TTC549 (cell line): ENCODE results near the gene GALNTL6.
"Not testable (repeated sequence)": the region's sequence is repeated elsewhere in the genome, so short reads cannot be mapped to it uniquely, and the experiment has no call there.

Source experiments
- FAIRE-seq: peaks from 2 replicates; lab custom pipeline; 2012; peaks lifted over from hg19 to GRCh38; lab: Jason Lieb, UNC

The GALNTL6 gene

GRCh38 chr4:172675232-172675631, 862.0 kb downstream of the GALNTL6 start:
- FAIRE-seq = no peak

- no peak for FAIRE-seq
Measured at GRCh38 chr4:172680691-172681090, 867.5 kb downstream of the GALNTL6 start.

GRCh38 chr4:172683021-172683420, 869.8 kb downstream of the GALNTL6 start:
- FAIRE-seq = no peak

GRCh38 chr4:172686021-172686420, 872.8 kb downstream of the GALNTL6 start:
- no peak for FAIRE-seq

- no peak for FAIRE-seq
Measured at GRCh38 chr4:172688534-172688933, 875.3 kb downstream of the GALNTL6 start.

GRCh38 chr4:172691552-172691951, 878.3 kb downstream of the GALNTL6 start:
- no peak for FAIRE-seq

- FAIRE-seq = no peak
Measured at GRCh38 chr4:172692701-172693100, 879.5 kb downstream of the GALNTL6 start.

- no peak for FAIRE-seq
Measured at GRCh38 chr4:172698256-172698655, 885.1 kb downstream of the GALNTL6 start.

GRCh38 chr4:172705565-172705964, 892.4 kb downstream of the GALNTL6 start:
- FAIRE-seq = no peak

- no peak for FAIRE-seq
Measured at GRCh38 chr4:172706000-172706399, 892.8 kb downstream of the GALNTL6 start.

- no peak for FAIRE-seq
Measured at GRCh38 chr4:172707622-172708021, 894.4 kb downstream of the GALNTL6 start.

GRCh38 chr4:172708184-172708583, 895.0 kb downstream of the GALNTL6 start:
- FAIRE-seq = no peak

GRCh38 chr4:172709376-172709775, 896.2 kb downstream of the GALNTL6 start:
- FAIRE-seq = no peak

- no peak for FAIRE-seq
Measured at GRCh38 chr4:172716291-172716690, 903.1 kb downstream of the GALNTL6 start.

GRCh38 chr4:172721659-172722058, 908.5 kb downstream of the GALNTL6 start:
- no peak for FAIRE-seq

- no peak for FAIRE-seq
Measured at GRCh38 chr4:172725581-172725980, 912.4 kb downstream of the GALNTL6 start.

- FAIRE-seq = no peak
Measured at GRCh38 chr4:172726001-172726423, 912.8 kb downstream of the GALNTL6 start.

- FAIRE-seq = peak; percentile 45
Measured at GRCh38 chr4:172727631-172728030, 914.4 kb downstream of the GALNTL6 start.

- FAIRE-seq = not testable (repeated sequence)
Measured at GRCh38 chr4:172733645-172734044, 920.4 kb downstream of the GALNTL6 start.

- no peak for FAIRE-seq
Measured at GRCh38 chr4:172734555-172734954, 921.4 kb downstream of the GALNTL6 start.

GRCh38 chr4:172736046-172736445, 922.8 kb downstream of the GALNTL6 start:
- no peak for FAIRE-seq

GRCh38 chr4:172740434-172740833, 927.2 kb downstream of the GALNTL6 start:
- no peak for FAIRE-seq

- no peak for FAIRE-seq
Measured at GRCh38 chr4:172750910-172751309, 937.7 kb downstream of the GALNTL6 start.

GRCh38 chr4:172751550-172751949, 938.3 kb downstream of the GALNTL6 start:
- FAIRE-seq = no peak
